Anterior cingulate cortex (tissue), 58 donors: Measurements from ENCODE around the gene B4GALT3.

Experiments used
- DNase-seq, 58 donors: peaks; one replicate each; lab custom pipeline; 2025; lab: John Stamatoyannopoulos, UW

B4GALT3 gene

DNA sequence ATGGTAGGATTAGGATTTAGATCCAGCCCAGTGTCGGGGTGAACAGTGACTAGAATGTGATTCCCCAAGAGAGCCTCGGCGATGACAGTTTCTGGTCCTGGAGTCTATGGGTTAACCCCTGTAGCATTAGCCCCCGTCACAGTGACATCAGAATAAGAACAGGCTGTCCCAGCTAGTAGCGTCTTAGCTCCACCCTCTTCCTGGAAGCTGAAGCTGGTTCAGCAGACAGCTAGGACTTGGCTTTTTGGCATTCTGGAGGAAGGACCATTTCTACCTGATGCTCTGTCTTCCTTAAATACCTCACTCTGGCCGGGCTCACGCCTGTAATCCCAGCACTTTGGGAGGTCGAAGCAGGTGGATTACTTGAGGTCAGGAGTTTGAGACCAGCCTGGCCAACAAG lies 29.9 kb upstream of the B4GALT3 start:
- peak in 1 of 58 donors; percentile 6 for DNase-seq

DNA sequence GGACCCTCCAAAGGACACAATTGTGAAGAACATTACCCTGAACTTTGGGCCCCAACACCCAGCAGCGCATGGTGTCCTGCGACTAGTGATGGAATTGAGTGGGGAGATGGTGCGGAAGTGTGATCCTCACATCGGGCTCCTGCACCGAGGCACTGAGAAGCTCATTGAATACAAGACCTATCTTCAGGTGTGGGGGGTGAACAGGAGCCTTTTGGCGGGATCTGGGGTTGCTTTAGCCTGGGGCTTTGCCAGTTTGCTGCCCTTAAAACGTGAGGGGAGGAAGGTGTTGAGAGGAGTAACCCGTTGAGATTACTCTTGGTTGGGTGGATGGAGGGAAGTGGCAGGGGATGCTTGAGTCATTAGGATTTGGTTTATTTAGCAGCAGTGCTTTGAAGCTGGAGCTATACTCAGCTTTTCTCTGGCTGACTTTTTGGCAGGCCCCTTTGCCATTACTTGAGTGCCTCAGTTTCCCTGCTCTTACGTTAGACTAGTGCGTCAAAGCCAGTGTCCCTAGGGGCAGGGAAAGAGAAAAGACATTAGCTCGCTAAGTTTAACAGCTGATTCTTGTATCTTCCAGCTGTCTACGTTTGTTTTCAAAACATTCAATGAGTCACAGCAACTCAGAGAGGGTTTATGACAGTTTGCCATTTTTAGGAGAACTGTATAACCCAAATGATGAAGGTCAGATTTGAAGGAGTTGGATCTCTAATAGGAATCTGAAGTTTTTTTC lies 29.3 kb upstream of the B4GALT3 start:
- DNase-seq: no peak

DNA sequence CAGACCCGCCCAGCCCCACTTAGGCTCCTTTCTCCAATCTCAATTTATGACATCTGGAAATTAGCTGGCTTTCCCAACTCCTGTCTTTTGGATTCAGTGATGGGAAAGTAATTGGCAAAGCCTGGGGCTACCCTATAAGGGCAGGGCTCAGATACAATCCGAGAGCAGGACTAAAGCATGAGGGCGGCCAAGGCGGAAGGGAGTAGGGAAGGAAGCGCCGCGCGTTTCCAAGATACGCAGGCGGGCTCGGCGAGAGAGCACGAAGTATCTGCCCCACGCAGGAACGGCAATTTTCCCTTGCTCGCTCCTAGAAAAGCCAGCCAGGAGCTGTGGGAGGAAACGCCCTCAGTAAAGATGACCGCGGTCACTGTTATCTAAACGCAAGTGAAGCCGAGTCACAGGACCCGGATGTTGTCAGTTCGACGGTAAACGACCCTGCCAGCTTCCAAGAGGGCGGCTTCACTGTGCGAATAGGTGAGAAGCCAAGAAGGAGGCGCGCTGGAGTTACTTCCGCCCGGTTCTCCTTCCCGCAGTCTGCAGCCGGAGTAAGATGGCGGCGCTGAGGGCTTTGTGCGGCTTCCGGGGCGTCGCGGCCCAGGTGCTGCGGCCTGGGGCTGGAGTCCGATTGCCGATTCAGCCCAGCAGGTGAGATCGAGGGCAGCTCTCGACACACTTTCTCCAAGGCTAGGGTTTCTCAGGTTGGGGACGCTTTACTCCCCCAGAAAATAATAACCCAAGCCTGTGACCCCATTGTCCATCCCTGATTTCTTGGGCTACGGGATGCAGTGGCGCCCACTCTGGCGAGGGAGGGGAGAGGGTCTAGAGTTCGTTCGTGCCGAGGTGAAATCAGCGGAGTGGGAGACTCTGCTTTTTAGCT lies 24.8 kb upstream of the B4GALT3 start, which contains the start of gene NDUFS2:
TSS of gene NDUFS2 (plus strand) at position 532 of the 877 bp plus-strand sequence. CDS start at position 551, 19 bp downstream.
- peak; percentile 69 to 99 (median 97) for DNase-seq

DNA sequence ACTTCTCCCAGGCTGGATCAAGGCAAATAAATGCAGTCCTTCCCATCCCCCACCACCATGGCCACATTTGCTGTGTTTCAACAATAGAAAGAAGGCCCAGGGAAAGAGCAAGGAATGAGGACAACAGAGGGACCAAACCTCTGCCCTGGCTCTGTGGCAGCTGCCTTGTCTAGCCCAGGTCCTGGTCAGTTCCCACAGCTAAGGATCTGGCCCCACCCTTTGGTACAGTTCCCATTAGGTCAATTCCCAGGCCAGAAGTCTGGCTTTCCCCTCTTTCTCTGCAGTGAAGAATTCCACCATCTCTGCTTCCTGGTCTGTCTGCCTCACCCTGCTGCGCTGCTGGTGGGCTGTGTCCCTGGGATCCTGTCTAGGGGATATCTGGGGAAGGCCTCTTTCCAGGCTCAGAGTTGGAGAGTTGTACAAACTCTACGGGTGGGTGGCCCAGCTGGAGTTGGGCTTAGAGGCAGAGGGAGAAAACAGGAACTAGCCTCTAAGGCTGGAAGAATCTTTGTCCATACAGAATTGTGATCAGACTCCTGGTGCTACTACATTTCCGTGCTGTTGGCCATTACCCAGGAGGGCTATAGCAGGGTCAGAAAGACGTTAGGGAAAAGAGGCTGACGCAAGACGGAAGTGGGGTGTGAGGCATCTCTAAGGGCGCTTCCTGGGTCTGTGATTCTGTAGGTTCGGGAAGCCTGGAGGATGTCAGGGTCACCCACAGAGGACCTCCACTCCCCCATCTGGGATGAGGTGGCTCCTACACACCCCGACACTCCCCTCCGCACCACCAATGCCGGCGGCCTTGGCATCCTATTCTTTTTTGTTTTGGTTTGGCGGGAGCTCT lies 23.9 kb upstream of the B4GALT3 start:
- DNase-seq: peak in 24 of 58 donors; percentile 20 to 81 (median 50)

DNA sequence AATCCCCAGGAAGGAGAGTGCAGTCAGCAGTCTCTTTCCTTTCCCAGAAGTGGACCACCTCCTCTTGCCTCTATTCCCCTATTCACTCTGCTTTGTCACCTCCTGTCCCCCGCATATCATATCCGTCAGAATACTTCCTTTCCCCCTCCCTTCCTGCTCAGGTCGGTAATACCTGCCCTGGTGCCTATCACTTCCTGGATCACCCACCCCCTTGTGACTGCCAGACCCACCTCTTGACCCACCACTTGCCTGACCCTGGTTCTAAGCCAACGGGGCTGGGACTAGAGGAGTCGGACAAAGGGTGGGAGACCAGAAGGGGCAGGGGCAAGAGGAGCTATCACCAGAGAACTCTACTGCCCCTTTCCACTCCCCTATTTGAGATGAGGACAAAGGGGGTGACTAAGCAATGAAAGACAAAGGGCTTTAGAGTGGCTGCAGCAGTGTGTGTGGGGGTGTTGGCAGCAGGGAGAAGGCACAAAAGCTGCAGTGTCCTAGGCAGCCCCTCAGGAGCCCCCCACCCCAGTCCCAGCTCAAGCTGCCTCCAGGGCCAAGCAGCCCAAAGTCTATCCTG lies 23.2 kb upstream of the B4GALT3 start:
- DNase-seq: peak in 46 of 58 donors; percentile 17 to 88 (median 66)

DNA sequence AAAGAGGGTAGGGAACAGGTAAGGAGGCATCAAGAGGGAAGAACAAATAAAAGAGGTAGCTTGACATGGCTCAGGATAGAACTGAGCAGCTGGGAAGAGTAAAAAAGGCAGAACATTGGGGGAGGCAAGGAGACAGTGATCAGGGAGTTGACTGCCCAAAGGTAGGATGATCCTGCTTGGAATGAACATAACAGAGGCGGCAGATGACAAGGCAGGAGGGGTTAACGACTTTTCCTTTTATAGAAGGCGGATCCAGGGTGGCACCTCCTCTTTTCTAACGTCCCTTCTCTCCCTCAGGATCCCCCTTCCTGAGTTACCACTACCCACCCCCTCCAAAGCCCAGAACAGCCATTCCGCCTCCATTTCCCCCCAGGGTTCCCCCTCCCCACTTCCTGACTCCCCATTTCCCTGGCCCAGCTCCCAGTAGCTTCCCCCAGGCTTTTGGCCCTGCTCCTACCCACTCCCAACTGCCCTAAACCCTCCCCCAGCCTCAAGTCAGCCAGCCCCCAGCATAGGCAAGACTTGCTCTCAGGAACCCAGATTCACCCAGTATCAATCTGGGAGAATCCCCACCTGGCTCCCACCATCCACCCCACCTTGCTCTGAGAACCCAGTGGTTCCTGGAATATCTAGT lies 22.3 kb upstream of the B4GALT3 start:
- DNase-seq: peak in 7 of 58 donors; percentile 17 to 67 (median 52)

DNA sequence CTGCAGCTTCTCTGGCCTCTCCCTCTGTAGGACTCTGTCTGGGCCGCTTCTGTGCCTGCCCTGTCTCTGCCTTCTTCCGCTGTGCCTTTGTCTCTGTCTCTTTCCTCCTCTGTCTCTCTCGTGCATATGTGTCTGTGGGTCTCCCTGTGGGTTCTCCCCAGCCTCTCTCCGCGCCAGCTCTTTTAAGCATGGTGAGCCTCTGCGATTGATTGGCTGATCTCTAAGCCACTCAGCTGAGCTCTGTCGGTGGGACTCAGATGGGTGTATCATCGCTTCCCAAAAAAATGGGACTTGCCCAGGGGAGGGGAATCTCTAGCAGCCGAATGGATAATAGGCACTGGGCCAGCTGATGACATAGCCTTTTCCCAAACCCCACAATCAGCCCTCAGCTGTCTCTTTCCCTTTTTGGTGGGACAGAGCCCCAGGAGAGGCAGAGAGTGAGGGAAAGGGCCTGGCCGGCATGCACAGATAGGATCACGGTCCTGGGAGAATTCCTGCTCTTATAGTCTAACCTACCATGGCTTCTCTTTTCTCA lies 21.7 kb upstream of the B4GALT3 start, which contains the start of gene ADAMTS4:
TSS of gene ADAMTS4 (minus strand) at position 158 of the 535 bp plus-strand sequence. CDS start 427 bp downstream, outside the sequence.
- DNase-seq: peak in 56 of 58 donors; percentile 23 to 93 (median 76)

DNA sequence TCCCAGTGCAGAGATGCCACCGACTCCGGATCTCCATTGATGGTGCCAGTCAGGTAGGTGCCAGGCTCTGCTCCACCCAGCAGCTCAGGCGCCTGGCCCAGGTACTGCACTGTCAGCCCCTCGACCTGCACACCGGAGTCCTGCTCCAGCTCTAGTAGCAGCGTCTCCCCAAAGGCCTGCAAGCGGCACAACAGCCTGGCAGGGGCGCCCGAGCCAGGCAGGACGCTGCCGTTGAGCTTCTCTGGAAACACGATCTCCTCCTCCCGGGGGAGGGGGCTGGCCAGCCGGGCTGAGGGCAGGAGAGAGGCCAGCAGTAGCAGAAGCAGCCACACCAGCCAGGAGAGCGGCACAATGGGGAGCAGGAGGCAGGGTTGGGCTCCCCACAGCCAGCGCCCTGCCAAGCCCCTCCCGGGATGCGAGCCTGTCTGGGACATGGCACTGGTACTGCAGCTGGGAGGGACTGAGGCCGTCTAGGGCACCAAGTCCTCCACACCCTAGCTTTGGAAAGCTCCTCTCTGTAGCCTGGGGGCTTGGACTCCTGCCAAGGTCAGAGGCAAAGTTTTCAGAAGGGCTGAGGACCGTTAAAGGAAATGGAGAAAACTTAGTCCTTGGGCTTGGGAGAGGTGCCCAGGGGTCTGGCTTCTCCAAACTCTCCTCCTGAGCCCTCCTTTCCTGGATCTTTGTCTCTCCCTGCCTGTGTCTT lies 21.0 kb upstream of the B4GALT3 start:
- DNase-seq: peak in 31 of 58 donors; percentile 11 to 70 (median 40)

DNA sequence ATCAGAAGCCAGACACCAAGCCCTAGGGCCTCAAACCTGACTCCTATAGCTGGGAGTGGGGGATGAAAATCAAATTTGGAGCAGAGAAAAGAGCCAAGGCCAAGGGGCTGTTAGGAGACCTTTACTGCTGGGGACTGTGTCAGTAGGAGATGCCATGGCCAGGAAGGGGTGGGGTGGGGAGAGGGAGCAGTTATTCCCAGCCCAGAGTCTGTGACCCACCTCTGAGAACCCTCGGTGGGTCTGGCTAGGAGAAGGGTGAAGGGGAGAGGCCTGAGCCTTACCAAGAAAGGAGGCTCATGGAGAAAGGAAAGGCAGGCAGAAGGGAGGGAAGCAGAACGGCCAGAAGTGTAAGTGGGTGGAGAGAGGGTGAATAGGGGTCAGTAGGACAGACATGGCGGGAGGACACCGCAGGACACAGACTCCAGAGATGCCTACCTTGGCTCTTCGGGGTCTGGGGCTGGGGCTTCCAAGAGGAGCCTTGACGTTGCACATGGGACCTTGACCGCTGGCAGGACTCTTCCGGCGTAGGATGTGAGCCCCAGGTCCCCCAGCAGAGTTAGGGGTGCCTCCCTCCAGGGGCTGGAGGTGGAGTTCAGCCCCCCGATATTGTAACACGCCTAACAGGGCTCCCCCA lies 20.4 kb upstream of the B4GALT3 start:
- no peak for DNase-seq

DNA sequence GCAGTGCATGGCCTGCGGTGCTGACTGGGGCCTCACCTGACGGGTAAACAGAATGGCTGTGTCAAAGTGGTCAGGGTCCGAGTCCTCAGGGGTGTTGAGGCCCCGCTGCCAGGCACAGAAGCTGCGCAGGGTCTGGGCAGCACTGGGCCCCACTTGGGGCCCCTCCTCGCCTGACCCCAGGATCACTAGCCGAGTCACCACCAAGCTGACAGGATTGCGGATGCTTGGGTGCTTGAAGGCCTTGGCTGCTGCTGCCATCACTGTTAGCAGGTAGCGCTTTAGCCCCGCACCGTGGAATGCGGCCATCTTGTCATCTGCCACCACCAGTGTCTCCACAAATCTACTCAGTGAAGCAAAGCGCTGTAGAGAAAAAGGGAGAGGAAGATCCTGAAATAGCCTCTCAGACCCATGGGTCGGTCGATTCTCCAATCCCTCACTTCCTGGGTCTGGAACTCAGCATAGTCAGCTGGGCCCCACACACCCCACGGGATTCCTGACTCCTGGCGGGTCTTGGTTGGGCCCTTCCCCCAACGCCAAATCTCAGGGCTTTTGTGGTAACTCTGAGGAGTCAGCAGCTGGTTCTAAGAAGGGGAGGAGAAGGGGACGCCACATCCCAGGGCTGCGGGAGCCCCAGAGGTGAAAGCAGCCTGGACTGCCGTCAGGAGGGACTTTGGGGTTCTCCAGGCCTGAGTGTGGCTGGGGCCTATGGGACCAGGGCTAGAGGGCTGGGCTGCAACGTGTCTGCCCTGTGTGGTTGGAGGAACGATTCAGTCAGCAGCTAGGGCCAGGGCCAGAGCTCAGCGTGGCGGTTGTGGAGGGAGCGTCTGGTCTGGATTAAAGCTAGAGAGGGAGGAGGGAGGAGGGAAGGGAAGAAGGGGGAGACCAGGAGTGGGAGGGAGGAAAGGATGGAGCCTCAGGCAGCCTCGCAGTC lies 19.5 kb upstream of the B4GALT3 start:
- DNase-seq: peak in 10 of 58 donors; percentile 10 to 32 (median 24)

DNA sequence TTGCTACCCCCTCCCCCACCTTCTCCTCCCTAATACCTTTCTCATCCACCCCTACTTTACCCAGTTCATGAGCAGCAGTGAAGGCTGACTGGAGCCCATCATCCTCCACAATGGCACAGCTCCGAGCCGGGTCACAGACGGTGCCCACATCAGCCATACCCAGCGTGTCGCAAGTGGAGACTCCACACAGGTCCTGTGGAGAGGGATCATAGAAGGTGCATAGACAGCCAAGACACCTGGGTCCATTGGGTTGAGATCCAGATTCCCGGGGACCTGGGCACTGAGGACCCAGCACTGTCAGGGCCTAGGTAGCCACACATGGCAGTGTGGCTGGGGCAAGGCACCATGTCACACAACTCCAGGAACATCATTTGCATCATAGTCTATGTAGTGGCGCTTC lies 18.8 kb upstream of the B4GALT3 start:
- DNase-seq: no peak

DNA sequence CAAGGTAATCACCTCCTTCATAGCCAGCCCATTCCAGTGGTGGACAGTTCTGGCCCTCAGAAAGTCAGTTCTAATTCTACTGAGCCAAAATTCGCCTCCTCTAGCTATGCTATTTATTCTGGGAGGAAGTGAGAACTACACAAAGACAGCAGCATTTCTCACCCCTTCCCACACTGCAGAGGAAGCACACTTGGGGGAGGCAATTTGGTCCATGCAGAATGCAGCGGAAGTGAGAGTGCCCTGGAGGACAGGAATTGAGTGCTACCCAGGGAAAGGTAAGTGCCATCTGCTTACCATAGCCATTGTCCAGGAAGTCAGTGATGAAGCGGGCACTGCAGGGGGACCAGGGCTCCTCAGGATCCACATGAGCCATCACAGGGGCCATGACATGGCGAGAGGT lies 17.9 kb upstream of the B4GALT3 start:
- DNase-seq: peak in 22 of 58 donors; percentile 9 to 50 (median 30)

DNA sequence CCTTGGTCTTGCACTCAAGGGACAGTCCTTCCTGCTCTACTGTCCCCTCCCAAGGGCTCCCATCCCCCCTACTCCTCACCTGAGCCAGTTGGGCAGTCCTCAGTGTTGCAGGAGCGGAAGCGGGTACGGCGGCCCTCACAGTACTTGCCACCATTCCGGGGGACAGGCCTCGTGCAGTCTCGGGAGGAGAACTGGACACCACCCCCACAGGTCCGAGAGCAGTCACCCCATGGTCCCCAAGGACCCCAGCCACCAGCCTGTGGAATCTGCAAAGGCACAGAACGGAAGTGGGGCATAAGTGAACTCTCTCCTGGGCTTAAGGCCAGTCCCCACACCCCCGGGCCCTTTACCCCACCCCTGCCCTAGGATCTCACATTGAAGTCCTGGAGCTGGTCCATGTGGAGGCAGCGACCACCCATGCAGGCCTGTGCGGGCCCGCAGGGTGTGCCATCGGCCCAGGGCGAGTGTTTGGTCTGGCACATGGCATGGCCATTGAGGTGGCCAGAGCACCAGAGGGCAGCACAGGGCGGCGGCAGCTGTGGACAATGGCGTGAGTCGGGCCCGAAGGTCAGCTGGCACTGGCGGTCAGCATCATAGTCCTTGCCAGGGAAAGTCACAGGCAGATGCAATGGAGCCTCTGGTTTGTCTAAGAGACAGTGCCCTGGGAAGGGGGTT lies 16.4 kb upstream of the B4GALT3 start:
- peak in 50 of 58 donors; percentile 16 to 89 (median 70) for DNase-seq

DNA sequence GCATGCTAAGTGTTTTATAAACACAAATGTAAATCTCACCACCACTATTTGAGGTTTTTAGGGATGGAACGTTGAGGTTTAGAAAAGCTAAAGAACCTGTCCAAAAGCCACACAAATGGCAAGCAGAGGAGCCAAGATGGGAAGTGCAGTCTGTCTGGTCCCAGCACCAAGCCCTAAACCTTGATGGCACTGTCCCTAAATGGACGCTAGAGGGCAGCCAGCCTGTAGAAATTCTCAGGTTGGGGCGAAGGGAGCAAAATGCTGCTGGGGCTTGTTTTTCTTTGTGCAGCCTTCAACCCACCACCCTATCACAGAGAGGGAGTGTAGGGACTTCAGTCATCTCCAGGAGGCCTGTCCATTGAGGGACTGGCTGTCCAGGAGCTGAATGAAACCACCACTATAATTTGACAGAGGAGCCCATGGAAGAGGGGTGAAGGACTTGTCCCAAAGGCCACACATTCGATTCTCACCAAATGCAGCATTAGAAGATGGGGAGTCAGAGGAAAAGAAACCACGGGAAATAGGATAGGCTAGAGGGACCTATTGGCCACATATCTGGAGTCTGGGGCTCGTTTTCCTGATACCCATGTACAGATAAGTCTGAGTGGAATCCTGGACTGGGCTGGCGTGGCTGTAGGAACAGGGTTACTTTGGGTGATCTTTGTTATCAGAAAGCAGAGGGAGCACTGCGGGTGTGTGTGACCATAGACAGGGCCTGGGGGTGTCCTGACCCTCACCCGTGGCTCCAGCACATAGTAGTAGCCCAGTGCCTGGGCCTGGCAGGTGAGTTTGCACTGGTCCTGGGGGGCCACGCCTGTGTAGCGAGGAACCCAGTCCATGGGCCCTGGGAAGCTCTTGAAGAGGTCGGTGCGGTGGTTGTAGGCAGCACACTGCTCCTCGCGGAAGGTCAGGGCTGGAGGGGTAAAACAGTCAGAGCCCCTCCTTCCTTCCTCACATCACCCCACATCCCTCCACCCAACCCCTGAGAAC lies 15.5 kb upstream of the B4GALT3 start:
- DNase-seq: peak in 47 of 58 donors; percentile 13 to 81 (median 44)

DNA sequence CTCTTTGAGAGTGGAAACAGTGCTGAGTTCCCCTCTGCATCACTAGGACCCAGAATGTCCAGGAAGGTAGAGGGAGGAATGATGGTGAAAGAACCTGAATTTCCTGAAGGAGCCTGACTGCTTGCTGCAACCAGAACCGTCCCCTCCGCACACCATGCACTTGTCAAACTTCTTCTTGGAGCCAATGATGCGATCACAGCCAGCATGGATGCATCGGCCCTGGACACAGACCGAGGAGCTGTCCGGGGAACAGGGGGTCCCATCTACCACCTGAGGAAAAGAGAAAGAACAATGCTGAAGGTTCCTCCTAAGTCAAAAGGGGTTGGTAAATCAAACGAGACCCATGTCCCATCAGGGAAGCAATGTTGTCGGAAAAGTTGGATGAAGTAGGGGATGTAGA lies 14.7 kb upstream of the B4GALT3 start:
- DNase-seq: no peak
